NCI-H2029 (cell line): ENCODE data around the gene ERP27.

Source experiments
- DNase-seq: peaks from one replicate; lab custom pipeline; 2025; lab: John Stamatoyannopoulos, UW

Gene ERP27

DNA sequence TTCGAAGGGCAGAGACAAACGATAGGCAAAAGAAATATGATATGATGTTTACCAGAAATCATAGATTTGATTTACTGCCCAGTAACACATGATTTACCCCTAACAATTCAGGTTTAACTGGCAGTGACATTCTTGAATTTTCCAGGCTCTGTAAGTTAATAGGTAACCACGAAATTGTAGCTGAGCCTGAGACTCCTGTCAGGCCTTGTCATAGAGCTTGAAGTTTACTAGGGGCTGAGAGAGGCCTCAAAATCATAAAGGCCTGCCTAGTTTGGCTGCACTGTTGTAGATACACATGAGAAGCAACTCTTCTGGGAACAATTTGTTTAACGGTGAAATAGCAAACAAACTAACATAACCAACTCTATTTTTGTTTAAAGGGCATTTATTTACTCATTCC, 3.3 kb downstream of the ERP27 start:
- DNase-seq = no peak

DNA sequence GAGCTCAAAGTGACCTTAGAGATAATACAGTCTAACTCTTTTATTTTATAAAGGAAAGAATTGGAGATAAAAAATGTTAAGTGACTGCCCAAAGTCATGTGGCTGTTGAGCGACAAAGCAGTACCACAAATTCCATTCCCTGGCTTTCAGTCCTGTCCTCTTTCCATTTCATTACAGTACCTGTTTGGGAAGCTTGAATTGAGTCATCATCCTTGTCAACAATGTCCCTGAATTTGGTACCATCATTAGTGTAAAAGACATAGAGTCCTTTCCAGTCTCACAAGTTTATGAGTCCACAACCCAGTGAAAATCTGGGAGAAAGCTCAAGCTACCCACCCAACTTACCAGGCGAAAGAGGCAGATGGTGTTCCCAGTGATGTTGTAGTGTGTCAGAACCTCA, 3.8 kb downstream of the ERP27 start:
- DNase-seq = no peak

DNA sequence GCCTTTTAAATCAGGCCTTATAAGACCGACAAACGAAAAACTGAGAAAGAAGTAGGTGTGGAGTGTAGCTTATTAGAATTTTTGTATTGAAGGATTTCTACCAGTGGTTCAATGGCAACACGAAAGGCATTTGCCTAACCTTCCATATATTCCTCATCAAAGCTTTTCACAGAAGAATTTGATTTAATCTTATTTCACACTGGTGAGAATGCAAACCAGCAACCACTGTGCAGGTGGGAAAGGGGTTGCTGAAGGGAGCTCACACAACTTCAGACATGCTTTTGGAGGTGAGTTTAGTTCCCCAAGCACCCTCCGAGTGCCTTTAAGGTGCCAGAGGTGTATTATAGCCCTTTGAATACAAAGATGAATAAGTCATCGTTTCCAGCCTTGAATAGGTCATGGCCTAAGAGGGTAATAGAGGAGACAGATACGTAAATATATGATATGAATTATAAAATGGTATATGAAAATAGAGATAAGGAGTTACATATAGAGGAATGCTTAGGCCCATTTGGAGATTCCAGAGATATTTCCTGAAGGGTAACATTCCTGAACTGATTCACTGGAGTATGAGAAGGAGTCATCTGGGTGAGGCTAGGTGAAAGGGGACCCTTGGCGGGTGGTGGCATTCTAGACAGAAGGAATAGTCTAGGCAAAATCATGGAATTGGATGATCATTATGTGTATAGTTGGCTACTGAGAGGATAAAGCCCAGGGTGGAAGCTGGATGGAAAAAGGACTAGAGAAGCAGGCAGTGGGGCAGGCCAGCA, 6.4 kb downstream of the ERP27 start:
- no peak for DNase-seq

DNA sequence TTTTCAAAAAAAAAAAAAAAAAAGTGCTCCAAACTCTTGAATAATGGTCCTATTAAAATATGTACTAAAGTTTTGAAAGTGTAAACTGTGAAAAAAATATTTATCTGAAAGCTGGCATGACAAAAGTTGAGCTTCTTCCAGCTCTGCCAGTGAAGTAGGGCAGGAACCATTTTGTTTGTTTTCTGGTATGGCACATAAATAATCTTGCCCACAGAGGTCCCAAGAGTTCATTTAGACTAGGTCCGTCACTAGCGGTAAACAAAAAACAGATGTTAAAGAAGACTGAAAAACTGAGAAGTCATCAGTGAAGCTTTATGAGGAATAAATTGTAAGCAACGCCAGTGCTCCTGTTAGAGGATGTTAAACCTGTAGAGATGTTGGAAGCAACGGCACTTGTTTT, 7.0 kb downstream of the ERP27 start:
- DNase-seq = no peak

DNA sequence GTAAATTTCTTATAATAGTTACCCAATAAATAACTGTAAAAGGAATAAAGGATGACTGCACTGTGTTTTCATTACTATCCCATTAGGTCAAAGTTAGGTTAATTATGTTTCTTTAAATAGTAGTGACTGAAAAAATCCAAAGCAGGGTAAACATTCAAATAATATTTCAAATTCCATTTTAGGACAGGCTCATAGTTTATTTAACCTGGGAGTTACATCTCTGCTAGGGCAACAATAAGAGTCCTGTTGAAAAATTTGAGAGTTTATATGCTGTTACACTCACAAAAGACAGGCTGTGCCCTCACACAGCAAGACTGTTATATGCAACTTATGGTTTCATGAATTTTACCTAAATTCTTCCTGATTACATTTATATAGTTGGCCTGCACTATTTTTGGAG, 8.0 kb downstream of the ERP27 start:
- DNase-seq = no peak

DNA sequence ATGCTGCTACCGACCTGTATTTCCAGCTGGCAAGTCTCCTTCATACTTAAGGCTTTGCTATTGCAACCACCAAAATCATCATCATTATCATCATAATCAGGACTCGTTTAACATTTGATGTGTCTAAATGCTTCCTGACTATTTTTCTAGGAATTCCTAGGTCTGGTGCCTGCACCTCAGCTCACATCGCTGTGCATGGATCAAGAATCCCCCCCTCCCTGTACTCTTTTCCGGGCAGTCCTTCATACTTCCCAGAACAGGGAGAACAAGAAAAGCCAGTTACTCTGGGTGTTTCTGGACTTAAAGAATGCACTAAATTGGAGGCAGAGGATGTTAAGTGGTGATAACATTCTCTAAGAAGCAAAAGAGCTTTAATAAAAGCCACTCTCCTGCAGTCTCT, 9.4 kb downstream of the ERP27 start:
- DNase-seq = no peak

DNA sequence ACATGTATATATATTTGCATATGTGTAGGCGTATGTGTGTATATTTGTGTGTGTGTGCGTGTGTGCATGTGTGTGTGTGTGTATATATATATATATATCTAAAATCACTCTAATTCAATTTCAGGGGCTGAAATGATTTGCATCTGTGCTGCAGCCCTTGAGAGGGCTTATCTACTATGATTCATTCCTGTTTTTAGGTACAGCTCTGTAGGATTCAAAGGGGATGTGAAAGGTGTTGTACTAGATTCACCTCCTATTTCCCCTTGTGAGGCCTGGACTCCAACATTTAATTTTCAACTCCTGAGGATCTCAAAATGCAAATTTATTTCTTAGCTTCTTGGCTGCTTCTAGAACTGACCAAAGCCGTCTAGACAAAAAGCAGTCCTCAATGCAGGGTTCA, 11.1 kb downstream of the ERP27 start:
- no peak for DNase-seq

DNA sequence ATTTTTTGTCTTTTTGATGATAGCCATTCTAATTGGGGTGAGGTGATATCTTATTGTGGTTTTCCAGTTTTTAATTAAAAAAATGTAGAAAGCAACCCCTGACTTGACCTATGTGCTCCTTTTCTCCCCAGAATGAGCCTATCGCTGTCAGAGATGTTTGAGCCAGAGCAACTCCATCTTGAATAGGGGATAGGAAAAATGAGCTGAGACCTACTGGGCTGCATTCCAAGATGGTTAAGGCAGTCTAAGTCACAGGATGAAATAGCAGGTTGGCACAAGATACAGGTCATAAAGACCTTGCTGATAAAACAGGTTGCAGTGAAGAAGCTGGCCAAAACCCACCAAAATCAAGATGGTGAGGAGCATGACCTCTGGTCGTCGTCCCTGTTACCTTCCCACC, 13.8 kb downstream of the ERP27 start:
- DNase-seq = no peak

DNA sequence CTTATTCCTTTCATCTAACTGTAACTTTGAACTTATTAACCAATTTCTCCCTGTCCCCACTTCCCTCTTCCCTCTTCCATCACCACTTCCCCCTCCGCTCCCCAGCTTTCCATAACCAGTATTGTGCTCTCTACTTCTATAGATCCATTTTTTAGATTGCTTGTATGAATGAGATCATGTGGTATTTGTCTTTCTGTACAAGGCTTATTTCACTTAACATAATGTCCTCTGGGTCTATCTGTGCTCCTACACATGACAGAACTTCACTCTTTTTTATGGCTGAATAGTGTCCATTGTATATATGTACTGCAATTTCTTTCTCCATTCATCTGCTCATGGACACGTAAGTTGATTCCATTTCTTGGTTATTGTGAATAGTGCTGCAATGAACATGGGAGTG, 14.4 kb downstream of the ERP27 start:
- DNase-seq = no peak

DNA sequence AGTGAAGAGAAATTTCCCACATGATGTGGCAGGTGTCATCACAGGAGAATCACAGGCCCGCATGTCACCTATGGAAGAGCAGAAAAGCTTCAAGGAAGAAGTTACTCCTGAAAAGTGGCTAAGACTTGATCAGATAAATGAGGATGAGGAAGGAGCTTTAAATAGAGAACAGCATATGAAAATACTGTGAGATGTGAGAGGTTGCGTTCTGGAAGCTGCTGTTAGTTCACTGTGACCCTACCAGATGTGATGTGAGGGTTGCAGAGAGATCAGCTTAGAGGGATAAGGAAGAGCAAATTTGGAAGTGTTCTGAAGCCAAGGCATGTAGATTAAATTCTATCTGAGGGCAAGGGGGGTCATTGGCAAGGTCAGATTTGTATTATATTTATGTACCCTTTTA, 17.1 kb downstream of the ERP27 start:
- no peak for DNase-seq

DNA sequence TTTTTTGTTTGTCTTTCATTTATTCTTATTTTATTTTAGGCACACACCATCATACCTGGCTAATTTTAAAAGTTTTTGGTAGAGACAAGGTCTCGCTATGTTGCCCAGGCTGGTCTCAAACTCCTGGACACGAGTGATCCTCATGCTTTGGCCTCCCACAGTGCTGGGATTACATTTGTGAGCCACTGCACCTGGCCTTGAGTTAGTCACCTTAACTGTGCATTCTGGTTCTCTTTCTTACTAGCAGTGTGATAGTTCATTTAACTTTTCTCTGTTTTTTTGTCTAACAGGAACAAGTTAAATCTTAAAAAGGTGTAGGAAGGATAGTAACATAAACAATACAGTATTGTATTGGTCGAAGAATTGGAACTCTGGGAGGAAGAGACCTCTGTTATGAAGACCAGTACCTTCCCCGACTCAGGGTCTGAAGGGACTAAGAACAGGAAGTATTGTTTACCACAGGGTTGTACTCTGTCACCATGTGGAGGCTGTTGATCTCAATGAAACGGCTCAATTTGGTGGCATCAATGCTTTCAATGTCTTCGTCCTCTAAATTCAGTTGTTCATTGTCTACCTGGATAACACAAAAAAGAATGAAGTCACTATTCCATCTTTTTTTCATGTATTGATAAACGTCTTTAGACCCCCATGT, 17.7 kb downstream of the ERP27 start:
- DNase-seq = no peak

DNA sequence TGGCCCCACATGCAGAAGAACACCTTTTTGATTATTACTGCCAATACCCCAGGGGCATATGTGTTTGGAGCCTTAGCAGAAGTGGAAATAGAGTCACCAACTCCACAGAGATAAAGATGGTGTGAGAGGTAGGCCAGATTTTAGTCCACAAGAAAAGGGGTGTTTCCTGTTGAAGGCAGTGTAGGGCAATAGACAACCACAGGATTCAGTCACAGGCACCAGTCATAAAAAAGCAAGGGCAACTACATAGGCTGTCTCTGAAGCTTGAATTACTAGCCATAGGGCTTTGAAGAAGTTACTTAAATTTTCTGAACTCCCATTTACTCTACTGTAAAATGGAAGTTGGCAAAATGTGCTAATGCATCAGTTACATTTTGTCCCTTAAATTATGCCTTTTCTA, 18.9 kb downstream of the ERP27 start:
- no peak for DNase-seq

DNA sequence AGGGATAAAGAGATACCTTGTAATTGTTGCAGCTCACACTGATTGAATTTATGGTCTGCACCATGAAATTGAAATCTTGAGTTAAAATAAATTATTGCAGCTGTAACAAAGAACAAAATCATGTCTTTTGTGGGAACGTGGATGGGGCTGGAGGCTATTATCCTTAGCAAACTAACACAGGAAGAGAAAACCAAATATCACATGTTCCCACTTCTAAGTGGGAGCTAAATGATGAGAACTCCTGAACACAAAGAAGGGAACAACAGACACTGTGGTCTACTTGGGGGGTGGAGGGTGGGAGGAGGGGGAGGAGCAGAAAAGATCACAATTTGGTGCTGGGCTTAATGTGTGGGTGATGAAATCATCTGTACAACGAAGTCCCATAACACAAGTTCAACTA, 22.6 kb downstream of the ERP27 start:
- no peak for DNase-seq

DNA sequence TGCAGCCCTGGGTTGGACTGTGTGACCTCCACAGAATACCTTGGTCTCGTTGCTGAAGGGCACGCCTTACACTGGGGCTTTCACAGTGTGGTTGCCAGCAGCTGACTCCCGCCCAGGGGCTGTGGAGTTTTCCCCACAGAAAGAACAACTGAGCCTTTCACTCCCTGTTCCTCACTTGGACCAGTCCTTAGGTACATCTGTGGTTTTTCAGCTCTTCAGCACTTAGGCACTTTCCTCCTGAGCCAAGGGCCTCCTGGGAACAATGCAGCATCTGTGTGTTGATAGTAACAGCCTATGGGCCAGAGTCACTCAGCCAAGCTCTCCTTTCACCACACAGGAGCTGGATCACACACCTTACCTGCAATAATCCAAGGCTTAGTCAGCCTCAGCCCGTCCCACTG, 25.0 kb downstream of the ERP27 start:
- DNase-seq = no peak

DNA sequence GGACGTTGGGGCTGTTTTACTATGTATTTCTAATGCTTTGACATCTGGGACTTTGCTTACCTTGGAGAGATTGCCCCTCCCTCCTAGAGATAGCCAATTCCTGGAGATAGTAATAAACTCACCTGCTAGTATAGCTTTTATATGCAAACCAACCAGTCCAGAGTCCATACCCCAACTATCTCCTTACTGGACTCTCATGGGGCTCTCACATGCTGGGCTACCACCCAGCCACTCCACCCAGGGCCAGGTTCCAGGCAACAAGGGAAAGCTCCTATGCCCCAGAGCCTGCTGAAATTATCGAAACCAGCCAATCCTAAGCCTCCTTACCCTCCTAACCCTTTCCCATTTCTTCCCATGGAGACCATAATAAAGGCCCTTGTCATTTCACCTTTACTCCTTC, 27.2 kb downstream of the ERP27 start:
- DNase-seq = no peak

DNA sequence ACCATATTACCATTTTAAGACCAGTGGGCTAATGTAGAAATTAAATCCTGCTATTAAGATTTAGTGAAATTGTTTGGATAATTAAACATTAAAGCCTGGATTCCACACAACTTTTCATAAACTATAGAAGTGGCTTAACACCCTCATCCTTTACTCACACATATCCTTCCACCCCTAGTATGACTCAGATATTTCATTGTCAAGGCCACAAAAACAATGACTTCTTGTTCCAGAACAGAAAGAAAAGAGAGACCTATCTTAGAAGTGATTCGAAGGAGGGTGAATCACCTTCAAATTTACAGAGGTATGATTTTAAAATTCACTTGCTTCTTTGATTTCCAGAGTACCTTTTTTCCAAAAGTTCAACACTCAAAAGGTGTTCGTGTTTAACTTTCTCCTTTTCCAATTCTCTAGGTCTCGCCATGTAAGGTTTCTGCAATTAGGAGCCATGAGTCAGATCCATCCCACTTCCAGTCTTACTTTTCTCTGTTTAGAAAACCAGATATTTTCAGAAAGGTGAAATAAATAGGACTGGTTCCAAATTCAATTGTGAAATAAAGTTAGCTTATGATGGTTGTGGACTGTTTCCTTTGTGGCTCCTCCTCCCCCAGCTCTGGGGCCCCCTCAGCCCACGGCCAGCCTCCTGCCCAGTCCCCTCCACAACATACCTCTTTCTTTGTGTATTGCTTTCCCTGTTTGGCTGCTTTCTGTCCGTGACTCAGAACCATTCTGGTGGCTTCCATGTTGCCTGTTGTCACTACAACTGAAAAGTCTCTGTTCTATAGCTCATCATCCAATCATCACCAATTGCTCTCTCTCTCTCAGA, 28.0 kb downstream of the ERP27 start:
- DNase-seq = no peak

DNA sequence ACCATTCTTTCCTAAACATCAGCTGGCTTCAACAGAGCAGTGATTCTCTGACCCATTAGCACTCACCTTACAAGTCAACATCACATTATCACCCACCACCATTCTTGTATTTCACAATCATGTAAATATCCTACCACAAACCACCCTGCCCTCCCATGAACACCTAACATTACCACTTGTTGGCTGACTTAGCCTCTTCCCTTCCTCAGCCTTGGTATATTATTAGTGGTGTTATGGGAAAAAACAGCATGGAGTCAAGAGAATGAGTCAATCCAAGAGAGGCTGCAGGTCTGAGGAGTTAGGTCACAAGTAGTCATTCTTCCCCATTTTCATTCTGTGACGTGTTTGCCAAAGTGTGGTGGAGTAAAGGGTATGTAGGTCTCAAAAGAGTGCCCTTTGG, 30.4 kb downstream of the ERP27 start:
- no peak for DNase-seq

DNA sequence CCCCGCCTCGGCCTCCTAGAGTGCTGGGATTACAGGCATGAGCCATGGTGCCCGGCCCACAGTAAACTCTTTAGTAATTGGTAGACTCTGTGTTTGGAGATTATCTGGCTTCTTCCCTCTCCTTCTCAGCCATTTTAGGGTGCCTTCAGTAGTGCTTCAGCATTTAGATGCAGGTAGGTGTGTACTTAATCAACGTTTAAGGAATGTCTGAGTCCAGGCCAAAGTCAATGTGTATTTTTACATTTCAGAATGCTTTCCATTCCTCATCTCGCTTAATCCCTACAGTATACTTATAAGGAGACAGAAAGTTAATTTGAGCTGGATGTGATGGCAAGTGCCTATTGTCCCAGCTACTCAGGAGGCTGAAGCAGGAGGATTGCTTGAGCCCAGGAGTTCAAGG, 32.2 kb downstream of the ERP27 start:
- DNase-seq = no peak

DNA sequence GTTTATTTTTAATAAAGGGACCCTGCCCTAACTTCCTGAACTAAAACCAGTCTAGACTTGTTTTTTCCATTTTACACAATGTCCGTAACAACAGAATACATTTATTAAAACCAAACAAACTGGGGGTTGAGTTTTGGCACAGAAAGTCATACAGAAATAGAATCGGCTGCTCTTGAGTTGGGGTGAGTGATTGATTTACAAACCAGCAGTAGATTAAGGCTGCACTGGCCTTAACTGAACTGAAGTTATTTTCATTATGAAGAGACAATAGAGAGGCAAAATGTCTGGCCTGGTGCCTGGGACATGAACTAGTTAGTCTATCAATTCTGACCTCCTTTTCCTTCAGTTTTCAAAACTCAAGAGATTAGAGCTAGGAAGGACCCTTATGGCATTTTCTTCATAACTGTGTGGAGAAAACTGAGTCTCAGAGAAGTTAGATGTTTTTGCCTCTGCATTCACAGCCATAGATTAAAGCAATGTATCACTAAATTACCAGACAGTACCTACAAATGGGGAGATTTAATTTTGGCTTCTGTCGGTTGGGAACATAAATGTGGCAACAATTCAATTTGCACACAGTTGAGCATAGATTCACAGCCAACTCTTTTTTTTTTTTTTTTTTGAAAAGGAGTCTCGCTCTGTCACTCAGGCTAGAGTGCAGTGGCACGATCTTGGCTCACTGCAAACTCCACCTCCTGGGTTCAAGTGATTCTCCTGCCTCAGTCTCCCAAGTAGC, 32.9 kb downstream of the ERP27 start:
- no peak for DNase-seq

DNA sequence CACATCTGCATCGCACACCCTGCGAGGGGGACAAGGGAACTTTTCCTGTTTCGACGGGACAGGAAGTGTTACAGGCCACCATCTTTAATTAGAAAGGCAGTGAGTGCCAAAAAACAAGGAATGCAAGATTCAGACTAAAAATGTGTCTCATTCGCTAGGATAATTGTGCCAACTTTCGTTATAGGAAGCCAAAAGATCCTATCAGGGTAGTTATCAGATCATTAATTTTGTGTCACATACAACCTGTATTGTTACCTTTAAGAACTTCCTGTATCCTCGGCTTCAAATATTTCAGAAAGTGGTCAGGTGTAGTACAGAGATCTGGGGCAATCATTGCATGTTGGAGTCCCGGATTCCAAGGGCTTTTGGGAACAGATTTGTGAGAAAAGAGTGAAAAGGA, 33.5 kb downstream of the ERP27 start:
- no peak for DNase-seq

DNA sequence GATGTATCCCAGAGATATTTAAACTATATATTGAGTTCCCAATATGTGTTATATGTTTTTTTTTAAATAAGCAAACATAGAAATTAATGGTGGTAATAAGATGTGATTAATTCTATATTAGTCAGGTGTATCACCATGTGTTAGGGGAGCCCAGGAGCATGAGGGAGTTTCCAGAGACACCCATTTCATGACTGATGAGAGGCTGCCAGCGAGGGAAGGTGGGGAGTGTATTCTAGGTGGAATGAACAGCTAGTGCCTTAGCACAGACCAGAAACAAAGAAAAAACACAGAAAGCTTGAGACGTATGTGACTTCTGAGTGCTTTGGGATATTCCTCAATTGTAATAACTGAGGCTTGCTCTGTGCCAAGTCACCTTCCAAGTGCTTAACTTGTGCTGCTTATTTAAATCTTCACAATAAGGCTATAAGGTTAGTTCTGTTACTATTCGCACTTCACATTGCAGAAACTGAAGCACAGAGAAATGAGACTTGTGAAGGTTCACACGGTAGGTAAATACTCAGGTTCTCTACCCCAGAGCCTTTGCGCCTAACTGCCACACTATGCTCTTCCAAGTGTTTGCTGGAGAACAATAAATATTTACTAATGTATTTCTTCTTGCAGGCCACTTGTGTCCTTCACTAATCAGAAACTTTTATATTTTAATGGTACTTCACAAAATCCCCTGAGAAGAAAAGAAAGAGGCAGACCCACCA, 34.8 kb downstream of the ERP27 start:
- no peak for DNase-seq

DNA sequence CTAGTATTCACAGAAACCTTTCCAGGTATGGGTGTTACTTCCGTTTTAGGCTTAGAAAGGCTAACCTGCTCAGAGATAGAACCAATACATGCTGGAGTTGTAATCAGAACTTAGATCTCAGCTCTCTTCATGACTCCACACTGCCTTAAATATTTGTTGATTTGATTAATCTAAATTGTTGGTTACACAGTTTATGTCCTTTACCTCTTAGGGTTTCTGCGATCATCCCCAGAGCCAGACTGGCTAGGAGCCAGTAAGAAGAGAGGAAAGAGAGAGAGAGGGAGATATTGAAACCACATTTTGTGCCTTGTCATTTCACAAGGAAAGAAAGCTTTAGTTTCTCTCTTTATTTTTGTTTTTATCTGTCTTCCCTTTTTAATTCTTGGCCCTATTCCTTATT, 35.9 kb downstream of the ERP27 start:
- no peak for DNase-seq
